GM12891 (cell line): ENCODE results near the gene PPP1CB.

Source experiments
- POLR2A ChIP-seq: IDR thresholded peaks from 2 replicates; pipeline ENCODE4 v1.6.1; 2011; ENCODE audit warnings: low read depth, low read length, control low read depth
- POLR2AphosphoS5 ChIP-seq: IDR thresholded peaks from 2 replicates; pipeline ENCODE4 v1.6.1; 2011; ENCODE audit warnings: low read depth, low read length, control low read depth

DNA sequence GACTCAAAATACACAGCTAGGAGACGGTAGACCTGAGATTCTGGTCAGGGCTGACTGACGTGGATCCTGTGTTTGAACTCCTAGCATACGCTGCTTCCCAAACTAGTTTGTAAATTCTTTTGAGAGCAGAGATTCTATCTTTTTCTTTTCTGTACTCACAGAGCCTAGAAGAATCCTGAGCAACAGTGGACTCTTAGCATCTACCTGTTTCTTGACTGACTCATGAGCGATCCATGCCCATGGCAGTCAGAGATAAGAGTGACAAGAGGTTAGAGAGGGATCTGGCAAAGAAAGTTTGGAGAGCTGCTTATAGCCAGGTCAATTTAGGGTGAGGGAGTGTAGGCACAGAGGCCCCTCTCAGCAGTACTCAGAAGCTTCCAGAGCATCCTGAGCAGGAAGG is 41.1 kb upstream of the PPP1CB start:
- TF ChIP-seq POLR2AphosphoS5 = no peak
- no peak for TF ChIP-seq POLR2A
